Caco-2 (cell line): ENCODE data around the gene SMYD3. TPM values are rescaled to one million over a fixed set of nuclear protein-coding genes. Genes with fewer than 3 reads are reported as not detected.

Source experiments
- BruUV-seq: library from RNA; stranded (reverse); fragments of 400-500 nt; replicated peaks from 2 replicates; lab custom pipeline; 2021; lab: Mats Ljungman, UMichigan
- CTCF ChIA-PET: fragments of 300-600 bp; sonication (Branson Sonifier 250); formaldehyde crosslinking; loops from one replicate; lab custom pipeline; 2022; ENCODE audit warnings: antibody characterized with exemption; lab: Charles Lee
- POLR2A ChIA-PET: fragments of 300-600 bp; sonication (Branson Sonifier 250); formaldehyde crosslinking; loops from one replicate; lab custom pipeline; 2022; ENCODE audit warnings: antibody characterized with exemption; lab: Charles Lee
- DNase-seq, 2 experiments: peaks; one replicate each; pipeline versions ENCODE4 v3.0.0 to v3.0.0-alpha.2; 2020 to 2022
- H3K27me3 ChIP-seq: replicated peaks from 2 replicates; pipeline ENCODE4 v1.6.0; 2011; ENCODE audit warnings: low read length; ENCODE audit not compliant: control insufficient read depth, insufficient read depth
- H3K36me3 ChIP-seq: 2 replicates; pipeline ENCODE4 v1.5.1; 2011; ENCODE audit warnings: low read length; ENCODE audit not compliant: control insufficient read depth, insufficient read depth
- H3K4me1 ChIP-seq: fragments of 250-450 bp; sonication (Bioruptor Pico); 2 replicates; pipeline ENCODE4 v1.5.1; 2020; ENCODE audit warnings: mild to moderate bottlenecking
- H3K4me3 ChIP-seq: 2 replicates; pipeline ENCODE4 v1.5.1; 2011; ENCODE audit warnings: low read depth, mild to moderate bottlenecking, control low read depth, low read length
- H3K9me3 ChIP-seq: fragments of 250-450 bp; sonication (Bioruptor Pico); 2 replicates; pipeline ENCODE4 v1.5.1; 2020; ENCODE audit warnings: mild to moderate bottlenecking, moderate library complexity
- H3K27ac Mint-ChIP-seq: one replicate; pipeline ENCODE4 v1.8.0; 2022; ENCODE audit warnings: mixed read lengths; ENCODE audit not compliant: unreplicated experiment
- H3K27me3 Mint-ChIP-seq: one replicate; pipeline ENCODE4 v1.8.0; 2022; ENCODE audit warnings: mixed read lengths; ENCODE audit not compliant: insufficient read depth, unreplicated experiment
- H3K36me3 Mint-ChIP-seq: one replicate; pipeline ENCODE4 v1.8.0; 2022; ENCODE audit warnings: mild to moderate bottlenecking, mixed read lengths; ENCODE audit not compliant: insufficient read depth, unreplicated experiment
- H3K4me1 Mint-ChIP-seq: one replicate; pipeline ENCODE4 v1.8.0; 2022; ENCODE audit warnings: low read depth, mixed read lengths; ENCODE audit not compliant: unreplicated experiment
- H3K4me3 Mint-ChIP-seq: one replicate; pipeline ENCODE4 v1.8.0; 2022; ENCODE audit warnings: mild to moderate bottlenecking, moderate library complexity, mixed read lengths; ENCODE audit not compliant: unreplicated experiment
- H3K9me3 Mint-ChIP-seq: one replicate; pipeline ENCODE4 v1.8.0; 2022; ENCODE audit warnings: mixed read lengths; ENCODE audit not compliant: unreplicated experiment
- CTCF ChIP-seq, 2 experiments: fragments of 200-600 bp in 1 of 2; IDR thresholded peaks; 1 replicate in 1 of 2; 2 replicates in 1 of 2; pipeline versions ENCODE4 v1.5.1 to v1.8.0; 2011 to 2022; ENCODE audit warnings: antibody characterized with exemption in 1 of 2, control low read depth in 1 of 2, inconsistent platforms in 1 of 2, low read depth in 1 of 2, low read length in 1 of 2, mild to moderate bottlenecking in 1 of 2, moderate library complexity in 1 of 2; ENCODE audit not compliant: insufficient read depth in 1 of 2, severe bottlenecking in 1 of 2, unreplicated experiment in 1 of 2
- intact Hi-C: fragments of 100-400 bp; cut with micrococcal nuclease; formaldehyde crosslinking; loops from one replicate; pipeline ENCODE4 v1.10.0; 2022; ENCODE audit not compliant: unreplicated experiment
- total RNA-seq: library from RNA; stranded (reverse); gene quantifications from 2 replicates; pipeline ENCODE4 v1.2.3, GENCODE V29; 2022

SMYD3 gene
- total RNA-seq, 1 experiment from 2014 or later = 33.0 TPM

GRCh38 chr1:246018146-246018545 lies 488.9 kb downstream of the SMYD3 start:
- H3K4me1 ChIP-seq = no peaks in the 10 kb centered on the region
- ChIA-PET POLR2A (no interaction called here), CTCF (no interaction called here)
- H3K36me3 ChIP-seq = no peaks in the 10 kb centered on the region
- intact Hi-C loops = no loop called here
- no peak overlapping the region for H3K4me3 ChIP-seq
- Mint-ChIP-seq H3K4me1 (no peaks in the 10 kb centered on the region), H3K4me3 (no peak overlapping the region), H3K9me3 (no peaks in the 10 kb centered on the region), H3K27me3 (no peaks in the 10 kb centered on the region), H3K36me3 (no peaks in the 10 kb centered on the region), H3K27ac (no peak overlapping the region)
- no peak for DNase-seq
- TF ChIP-seq CTCF (IDR thresholded peaks at IDR 0.05; ENCODE audit: insufficient read depth in 1 of 2, low read depth in 1 of 2, low read length in 1 of 2, severe bottlenecking in 1 of 2, unreplicated experiment in 1 of 2) = no peak
- no TSS peak for BruUV-seq
- no peaks in the 10 kb centered on the region for H3K9me3 ChIP-seq
- no peaks in the 10 kb centered on the region for H3K27me3 ChIP-seq

- H3K27me3 ChIP-seq = no peaks in the 10 kb centered on the region
- DNase-seq = peak in 1 of 2 experiments; percentile 35
- H3K4me3 ChIP-seq = no peak overlapping the region
- no peaks in the 10 kb centered on the region for H3K4me1 Mint-ChIP-seq
- no peaks in the 10 kb centered on the region for H3K9me3 Mint-ChIP-seq
- H3K27me3 Mint-ChIP-seq = no peaks in the 10 kb centered on the region
- H3K4me1 ChIP-seq = no peaks in the 10 kb centered on the region
- no peak overlapping the region for H3K27ac Mint-ChIP-seq
- POLR2A ChIA-PET = no interaction called here
- H3K36me3 ChIP-seq = no peaks in the 10 kb centered on the region; the same call in 1 of the 2 replicates
- CTCF ChIA-PET = interaction anchor here (0.6 to 1.6 kb wide), 3 partner anchors 268 to 859 kb away, joined by 3 to 5 read pairs (median 4); no protein-coding TSS in a partner anchor
- BruUV-seq = no TSS peak
- peak; percentile 55 to 61 for TF ChIP-seq CTCF (IDR thresholded peaks at IDR 0.05; ENCODE audit: insufficient read depth in 1 of 2, low read depth in 1 of 2, low read length in 1 of 2, severe bottlenecking in 1 of 2, unreplicated experiment in 1 of 2)
- no peaks in the 10 kb centered on the region for H3K36me3 Mint-ChIP-seq
- no peaks in the 10 kb centered on the region for H3K9me3 ChIP-seq
- no peak overlapping the region for H3K4me3 Mint-ChIP-seq
- intact Hi-C loops = loop anchor here (1.0 kb wide), 4 partner anchors 105 to 480 kb away; no protein-coding TSS in a partner anchor
Observed at GRCh38 chr1:246012341-246012740, 494.7 kb downstream of the SMYD3 start.

GRCh38 chr1:246010386-246010785 lies 496.7 kb downstream of the SMYD3 start:
- DNase-seq = no peak
- Mint-ChIP-seq H3K36me3 (no peaks in the 10 kb centered on the region), H3K27ac (no peak overlapping the region), H3K4me3 (no peak overlapping the region), H3K4me1 (no peaks in the 10 kb centered on the region), H3K9me3 (no peaks in the 10 kb centered on the region), H3K27me3 (no peaks in the 10 kb centered on the region)
- Histone ChIP-seq H3K4me1 (no peaks in the 10 kb centered on the region), H3K4me3 (no peak overlapping the region), H3K36me3 (no peaks in the 10 kb centered on the region; the same call in 1 of the 2 replicates), H3K9me3 (no peaks in the 10 kb centered on the region), H3K27me3 (no peaks in the 10 kb centered on the region)
- ChIA-PET CTCF (interaction anchor here (1.6 kb wide), 1 partner anchor 857 kb away, joined by 4 read pairs; no protein-coding TSS in a partner anchor), POLR2A (no interaction called here)
- no peak for TF ChIP-seq CTCF (IDR thresholded peaks at IDR 0.05; ENCODE audit: insufficient read depth in 1 of 2, low read depth in 1 of 2, low read length in 1 of 2, severe bottlenecking in 1 of 2, unreplicated experiment in 1 of 2)
- intact Hi-C loops = no loop called here
- no TSS peak for BruUV-seq
